ENCODE measurements around the gene CPPED1.

GRCh38 chr16:12802048-12802447 lies 1.6 kb downstream of the CPPED1 start:
- TF ChIP-seq CTCF (IDR thresholded peaks at IDR 0.05) = no peak
- TF ChIP-seq POLR2A (IDR thresholded peaks at IDR 0.05) = no peak

Measured in gastroesophageal sphincter (tissue), 3 donors.